GM21723 (cell line): ENCODE data around the gene FRG2C.
"Not testable (repeated sequence)": the region's sequence is repeated elsewhere in the genome, so short reads cannot be mapped to it uniquely, and the experiment has no call there.

Source experiments
- ATAC-seq: cut with Tn5 transposase; IDR thresholded peaks from one replicate; pipeline ENCODE4 v1.9.1; 2021; ENCODE audit warnings: mild to moderate bottlenecking, moderate library complexity; ENCODE audit not compliant: unreplicated experiment

The FRG2C gene

GRCh38 chr3:75669348-75670297 is 5.5 kb downstream of the FRG2C start:
- ATAC-seq, result not testable (repeated sequence)

- not testable (repeated sequence) for ATAC-seq
Measured at GRCh38 chr3:75670298-75671286, 6.5 kb downstream of the FRG2C start.

GRCh38 chr3:75671287-75672139 is 7.4 kb downstream of the FRG2C start:
- not testable (repeated sequence) for ATAC-seq

- ATAC-seq, result not testable (repeated sequence)
Measured at GRCh38 chr3:75672140-75672775, 8.1 kb downstream of the FRG2C start.

GRCh38 chr3:75683965-75684364 is 19.8 kb downstream of the FRG2C start:
- ATAC-seq, result not testable (repeated sequence)

- no peak for ATAC-seq
Measured at GRCh38 chr3:75687323-75687722, 23.2 kb downstream of the FRG2C start.

- ATAC-seq, result no peak
Measured at GRCh38 chr3:75692061-75692460, 27.9 kb downstream of the FRG2C start.
